Measurements from ENCODE around the gene DNAH17.

DNA sequence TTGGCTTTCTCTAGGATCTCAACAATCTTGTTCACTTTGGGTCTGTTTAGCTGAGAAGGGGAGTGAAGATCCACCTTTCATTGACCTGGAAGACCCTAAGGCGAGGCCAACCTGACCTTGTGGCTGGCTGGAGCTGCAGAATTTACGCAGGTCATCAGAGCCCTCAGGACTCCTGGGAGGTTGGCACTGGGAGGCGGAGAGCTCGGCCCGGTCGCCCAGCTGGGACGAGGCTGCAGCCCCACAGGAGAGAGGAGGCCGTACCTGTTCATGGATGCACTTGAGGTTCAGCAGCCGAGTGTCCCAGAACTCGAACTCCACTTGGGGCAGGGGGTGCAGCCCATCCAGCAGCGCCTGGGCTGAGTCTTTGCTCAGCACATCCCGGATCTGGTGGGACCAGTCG is 5.9 kb downstream of the DNAH17 start:
- TF ChIP-seq EZH2phosphoT487 (IDR thresholded peaks at IDR 0.05; ENCODE audit: insufficient read depth, low read depth): no peak
- TF ChIP-seq EZH2 (IDR thresholded peaks at IDR 0.05; ENCODE audit: insufficient read depth, poor library complexity, severe bottlenecking): no peak
